DOHH2 (cell line): ENCODE results near the gene MTARC1.

Source experiments
- EZH2phosphoT487 ChIP-seq: fragments of 200-600 bp; sonication (generic); IDR thresholded peaks from 2 replicates; pipeline ENCODE4 v1.6.1; 2017; ENCODE audit warnings: borderline replicate concordance, mild to moderate bottlenecking, antibody characterized with exemption, low read length, moderate library complexity, mixed read lengths
- TF ChIP-seq, protein P1 (sequence below): fragments of 200-600 bp; sonication (generic); IDR thresholded peaks from one replicate; pipeline ENCODE4 v1.5.1; 2014; ENCODE audit warnings: antibody characterized with exemption, mild to moderate bottlenecking, low read depth, low read length; ENCODE audit not compliant: poor library complexity, severe bottlenecking

DNA sequence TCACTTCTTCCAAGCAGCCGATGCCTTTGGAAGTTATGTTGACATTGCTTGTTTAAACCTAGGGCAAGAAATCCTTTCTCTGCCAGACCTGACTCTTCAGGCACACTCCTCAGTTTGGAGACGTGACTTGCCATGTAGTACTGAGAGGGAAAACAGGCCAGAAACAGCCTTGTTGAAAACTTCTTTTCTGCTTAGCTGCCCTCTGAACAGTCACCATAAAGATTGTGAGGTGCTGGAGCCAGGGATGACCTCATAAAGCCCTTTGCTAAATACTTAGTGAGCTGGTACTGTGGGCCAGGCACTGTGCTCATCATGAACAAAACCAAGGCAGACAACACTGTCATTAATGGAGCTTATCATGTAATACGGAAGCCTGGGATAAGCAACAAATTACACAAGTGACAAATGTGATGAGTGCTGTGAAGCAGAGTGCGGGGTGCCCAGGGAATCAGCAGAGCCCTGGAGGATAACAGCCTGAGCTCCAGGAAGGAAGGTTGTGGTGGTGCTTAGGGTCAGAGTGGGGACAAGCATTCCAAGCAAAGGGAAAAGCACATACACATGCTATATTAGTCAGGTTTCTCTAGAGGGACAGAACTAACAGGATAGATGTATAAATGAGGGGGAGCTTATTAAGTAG is 42.4 kb downstream of the MTARC1 start:
- TF ChIP-seq, protein P1, sequence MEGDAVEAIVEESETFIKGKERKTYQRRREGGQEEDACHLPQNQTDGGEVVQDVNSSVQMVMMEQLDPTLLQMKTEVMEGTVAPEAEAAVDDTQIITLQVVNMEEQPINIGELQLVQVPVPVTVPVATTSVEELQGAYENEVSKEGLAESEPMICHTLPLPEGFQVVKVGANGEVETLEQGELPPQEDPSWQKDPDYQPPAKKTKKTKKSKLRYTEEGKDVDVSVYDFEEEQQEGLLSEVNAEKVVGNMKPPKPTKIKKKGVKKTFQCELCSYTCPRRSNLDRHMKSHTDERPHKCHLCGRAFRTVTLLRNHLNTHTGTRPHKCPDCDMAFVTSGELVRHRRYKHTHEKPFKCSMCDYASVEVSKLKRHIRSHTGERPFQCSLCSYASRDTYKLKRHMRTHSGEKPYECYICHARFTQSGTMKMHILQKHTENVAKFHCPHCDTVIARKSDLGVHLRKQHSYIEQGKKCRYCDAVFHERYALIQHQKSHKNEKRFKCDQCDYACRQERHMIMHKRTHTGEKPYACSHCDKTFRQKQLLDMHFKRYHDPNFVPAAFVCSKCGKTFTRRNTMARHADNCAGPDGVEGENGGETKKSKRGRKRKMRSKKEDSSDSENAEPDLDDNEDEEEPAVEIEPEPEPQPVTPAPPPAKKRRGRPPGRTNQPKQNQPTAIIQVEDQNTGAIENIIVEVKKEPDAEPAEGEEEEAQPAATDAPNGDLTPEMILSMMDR: no peak
- no peak for TF ChIP-seq EZH2phosphoT487
